SH-SY5Y (cell line): ENCODE measurements around the gene HPCAL1.

Experiments used
- GATA2 ChIP-seq: IDR thresholded peaks from 2 replicates; pipeline ENCODE4 v1.6.1; 2011; ENCODE audit warnings: mild to moderate bottlenecking, low read depth, low read length
- GATA3 ChIP-seq: IDR thresholded peaks from 2 replicates; pipeline ENCODE4 v1.6.1; 2011; ENCODE audit warnings: low read depth, mild to moderate bottlenecking, low read length, moderate library complexity

HPCAL1 gene

GRCh38 chr2:10265329-10266132 lies 37.2 kb upstream of the HPCAL1 start:
- TF ChIP-seq GATA2 (no peak), GATA3 (no peak)

- TF ChIP-seq GATA2 (no peak), GATA3 (no peak)
Observed at GRCh38 chr2:10266133-10266620, 36.5 kb upstream of the HPCAL1 start.

GRCh38 chr2:10267036-10267435 lies 35.7 kb upstream of the HPCAL1 start:
- no peak for TF ChIP-seq GATA3
- TF ChIP-seq GATA2: no peak

GRCh38 chr2:10267551-10268465 lies 34.9 kb upstream of the HPCAL1 start:
- TF ChIP-seq GATA2 (no peak), GATA3 (no peak)

GRCh38 chr2:10269291-10269690 lies 33.4 kb upstream of the HPCAL1 start:
- TF ChIP-seq GATA3: no peak
- no peak for TF ChIP-seq GATA2

GRCh38 chr2:10269711-10270610 lies 32.7 kb upstream of the HPCAL1 start:
- TF ChIP-seq GATA3: no peak
- no peak for TF ChIP-seq GATA2

GRCh38 chr2:10271509-10271908 lies 31.2 kb upstream of the HPCAL1 start:
- no peak for TF ChIP-seq GATA2
- no peak for TF ChIP-seq GATA3

DNA sequence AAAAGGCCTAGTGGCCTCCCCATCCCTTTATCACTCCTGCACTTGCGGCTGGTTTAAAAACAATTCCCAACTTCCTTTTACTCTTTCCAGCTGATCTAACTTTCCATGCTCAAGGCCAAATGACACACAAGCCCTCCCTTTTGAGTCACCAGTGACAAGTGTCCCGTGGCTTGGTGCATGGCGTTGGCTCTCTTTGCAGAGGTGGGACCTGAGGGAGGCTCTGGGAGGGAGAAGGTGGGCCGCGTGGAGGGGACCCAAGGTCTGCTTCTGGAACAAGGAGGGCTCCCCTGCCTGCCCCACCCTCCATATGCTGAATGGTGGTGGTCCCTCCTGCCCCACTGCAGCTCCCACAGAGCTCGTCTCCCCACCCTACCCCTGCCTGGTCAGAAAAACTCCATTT lies 30.8 kb upstream of the HPCAL1 start:
- no peak for TF ChIP-seq GATA3
- no peak for TF ChIP-seq GATA2

GRCh38 chr2:10272464-10272863 lies 30.2 kb upstream of the HPCAL1 start:
- TF ChIP-seq GATA3 (no peak), GATA2 (no peak)

DNA sequence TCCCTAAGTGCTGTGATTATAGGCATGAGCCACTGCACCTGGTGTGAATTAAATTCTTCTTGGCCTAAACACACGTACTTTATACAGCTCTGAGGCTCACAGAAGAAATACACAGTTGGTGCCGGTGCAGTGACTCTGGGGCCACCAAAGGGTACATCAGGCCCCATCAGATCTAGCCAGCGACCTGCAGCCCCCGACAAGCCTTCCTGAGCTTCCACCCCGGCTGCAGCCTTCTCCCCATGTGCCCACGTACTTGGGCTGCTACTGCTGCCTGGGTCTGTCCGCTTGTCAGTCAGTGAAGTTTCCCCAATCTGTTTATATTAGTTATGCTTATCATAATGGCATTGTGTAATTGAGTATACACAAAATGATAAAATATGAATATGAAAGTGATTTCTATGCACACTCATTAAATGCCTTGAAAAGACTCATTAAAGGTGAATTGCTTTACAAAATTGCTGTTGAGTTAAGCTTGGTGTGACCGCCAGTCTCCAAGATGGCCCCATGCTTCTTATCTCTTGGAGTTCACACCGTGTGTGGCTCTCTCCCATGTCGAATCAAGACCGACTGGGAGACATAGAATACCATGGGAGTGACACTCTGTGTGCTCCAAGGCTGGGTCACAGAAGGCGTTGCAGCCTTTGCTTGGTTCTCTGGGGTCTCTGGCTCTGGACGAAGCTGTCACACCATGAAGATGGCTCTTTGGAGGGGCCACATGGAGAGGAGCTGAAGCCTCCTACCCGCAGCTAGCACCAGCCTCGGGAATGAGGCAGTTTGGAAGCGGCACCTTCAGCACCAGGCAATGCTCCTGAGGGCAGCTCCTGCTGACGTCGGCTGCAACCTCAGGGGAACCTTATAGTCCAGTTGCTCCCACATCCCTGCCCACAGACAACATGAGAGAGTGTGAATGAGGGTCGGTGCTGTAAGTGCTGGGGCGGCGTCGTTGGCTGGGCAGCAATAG lies 29.2 kb upstream of the HPCAL1 start:
- TF ChIP-seq GATA2 (no peak), GATA3 (no peak)

DNA sequence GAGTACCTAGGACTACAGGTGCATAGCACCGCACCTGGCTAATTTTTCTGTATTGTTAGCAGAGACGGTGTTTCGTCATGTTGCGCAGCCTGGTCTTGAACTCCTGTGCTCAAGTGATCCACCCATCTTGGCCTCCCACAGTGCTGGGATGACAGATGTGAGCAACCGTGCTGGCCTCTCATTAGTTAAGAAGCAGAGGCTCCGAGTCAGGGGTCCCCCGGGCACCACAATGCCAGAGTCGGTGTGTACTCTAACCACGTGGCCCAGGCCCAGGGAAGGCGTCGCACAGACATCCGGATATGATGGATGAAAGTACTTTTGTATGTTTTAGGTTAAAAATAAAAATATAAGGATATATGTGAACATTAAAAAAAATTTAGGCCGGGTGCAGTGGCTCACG lies 28.3 kb upstream of the HPCAL1 start:
- no peak for TF ChIP-seq GATA2
- no peak for TF ChIP-seq GATA3

DNA sequence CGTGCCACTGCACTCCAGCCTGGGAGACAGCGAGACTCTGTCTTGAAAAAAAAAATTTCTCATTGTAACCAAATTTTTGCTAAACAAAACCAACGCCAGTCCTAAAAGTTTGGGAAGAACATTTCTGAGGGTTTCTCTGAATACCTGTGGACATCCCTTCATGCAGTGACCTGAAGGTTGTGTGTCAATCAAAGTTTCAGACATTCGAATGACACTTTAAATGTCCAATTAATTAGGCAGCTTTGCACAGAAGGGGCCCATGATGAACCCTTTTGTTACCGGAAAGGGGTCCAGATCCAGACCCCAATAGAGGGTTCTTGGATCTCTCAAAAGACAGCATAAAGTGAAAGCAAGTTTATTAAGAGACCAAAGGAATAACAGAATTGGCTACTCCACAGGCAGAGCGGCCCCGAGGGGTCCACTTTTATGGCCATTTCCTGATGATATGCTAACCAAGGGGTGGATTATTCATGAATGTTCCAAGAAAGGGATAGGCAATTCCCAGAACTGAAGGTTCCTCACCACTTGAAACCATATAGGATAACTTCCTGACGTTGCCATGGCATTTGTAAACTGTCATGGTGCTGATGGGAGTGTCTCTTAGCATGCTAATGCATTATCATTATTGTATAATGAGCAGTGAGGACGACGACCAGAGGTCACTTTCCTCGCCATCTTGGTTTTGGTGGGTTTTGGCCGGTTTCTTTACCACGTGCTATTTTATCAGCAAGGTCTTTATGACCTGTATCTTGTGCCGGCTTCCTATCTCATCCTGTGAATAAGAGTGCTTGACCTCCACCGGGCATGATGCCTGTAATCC lies 27.5 kb upstream of the HPCAL1 start:
- no peak for TF ChIP-seq GATA3
- no peak for TF ChIP-seq GATA2
